GM12878 (cell line): ENCODE data around the gene VKORC1. TPM values are rescaled to one million over a fixed set of nuclear protein-coding genes. Genes with fewer than 3 reads are reported as not detected.

Experiments
- ATAC-seq: fragments of 200-7000 bp; cut with Tn5 transposase; 3 replicates; pipeline ENCODE4 v1.9.1; 2020; ENCODE audit warnings: mild to moderate bottlenecking, moderate library complexity
- BruUV-seq: library from RNA; stranded (reverse); fragments of 400-500 nt; replicated peaks from 2 replicates; lab custom pipeline; 2021; lab: Mats Ljungman, UMichigan
- CTCF ChIA-PET: fragments of 300-600 bp; sonication (Branson Sonifier 250); formaldehyde crosslinking; extraction: SDS; loops from one replicate; lab custom pipeline; 2021; ENCODE audit warnings: inconsistent platforms; lab: Yijun Ruan, JAX
- POLR2A ChIA-PET: fragments of 350-600 bp; formaldehyde crosslinking; extraction: SDS; loops from one replicate; lab custom pipeline; 2021; ENCODE audit warnings: inconsistent platforms; lab: Charles Lee
- RAD21 ChIA-PET: fragments of 300-600 bp; sonication (Branson Sonifier 250); formaldehyde crosslinking; loops from one replicate; lab custom pipeline; 2023; ENCODE audit warnings: antibody characterized with exemption; ENCODE audit not compliant: unreplicated experiment; lab: Charles Lee
- SMC1A ChIA-PET: fragments of 300-600 bp; sonication (Branson Sonifier 250); formaldehyde crosslinking; loops from one replicate; lab custom pipeline; 2023; ENCODE audit not compliant: unreplicated experiment, uncharacterized antibody; lab: Charles Lee
- DNase-seq: peaks from one replicate; pipeline ENCODE4 v3.0.0-alpha.2; 2011; ENCODE audit warnings: low read depth, low spot score
- FAIRE-seq: peaks from 3 replicates; lab custom pipeline; 2011; peaks lifted over from hg19 to GRCh38; lab: Jason Lieb, UNC
- H2AFZ ChIP-seq: 2 replicates; pipeline ENCODE4 v1.6.0; 2011; ENCODE audit warnings: low read depth, low read length, control low read depth; ENCODE audit not compliant: control insufficient read depth
- H3K27ac ChIP-seq: 2 replicates; pipeline ENCODE4 v1.5.1; 2011; ENCODE audit warnings: control low read depth; ENCODE audit not compliant: control insufficient read depth, insufficient read depth
- H3K27me3 ChIP-seq, 2 experiments: replicated peaks in 1 of 2; 2 replicates each; pipeline versions ENCODE4 v1.6.0 to v1.6.1; 2011; ENCODE audit warnings: low read length in 1 of 2; ENCODE audit not compliant: control insufficient read depth in 2 of 2, insufficient read depth in 2 of 2
- H3K36me3 ChIP-seq, 2 experiments: 2 replicates each; pipeline ENCODE4 v1.5.1; 2011; ENCODE audit warnings: low read length in 1 of 2; ENCODE audit not compliant: control insufficient read depth in 2 of 2, insufficient read depth in 2 of 2
- H3K4me1 ChIP-seq: 2 replicates; pipeline ENCODE4 v1.6.1; 2011; ENCODE audit warnings: mild to moderate bottlenecking, low read length, moderate library complexity, mixed read lengths; ENCODE audit not compliant: control insufficient read depth, insufficient read depth
- H3K4me2 ChIP-seq: 2 replicates; pipeline ENCODE4 v1.6.0; 2011; ENCODE audit warnings: control low read depth; ENCODE audit not compliant: control insufficient read depth, insufficient read depth
- H3K4me3 ChIP-seq: fragments of 200-600 bp; sonication (generic); 2 replicates; pipeline ENCODE4 v1.5.1; 2016
- H3K79me2 ChIP-seq: 2 replicates; pipeline ENCODE4 v1.6.0; 2011; ENCODE audit warnings: low read length; ENCODE audit not compliant: control insufficient read depth, insufficient read depth
- H3K9ac ChIP-seq: 2 replicates; pipeline ENCODE4 v1.8.0; 2011; ENCODE audit warnings: low read length, control low read depth, mixed read lengths; ENCODE audit not compliant: control insufficient read depth, insufficient read depth
- H3K9me3 ChIP-seq: replicated peaks from 3 replicates; pipeline ENCODE4 v1.5.1; 2011; ENCODE audit warnings: mild to moderate bottlenecking, low read length; ENCODE audit not compliant: control insufficient read depth, insufficient read depth
- H4K20me1 ChIP-seq: 2 replicates; pipeline ENCODE4 v1.6.0; 2011; ENCODE audit not compliant: control insufficient read depth, insufficient read depth
- CEBPB ChIP-seq, 2 experiments: fragments of 150-350 bp in 1 of 2; IDR thresholded peaks; 2 replicates each; pipeline ENCODE4 v1.6.1; 2012 to 2014; ENCODE audit warnings: low read depth in 2 of 2, low read length in 2 of 2, borderline replicate concordance in 1 of 2, inconsistent platforms in 1 of 2
- KAT2A ChIP-seq: conservative IDR thresholded peaks from 2 replicates; pipeline ENCODE4 v1.6.1; 2011; ENCODE audit warnings: low read depth, low read length; ENCODE audit not compliant: control insufficient read depth
- MEF2A ChIP-seq: IDR thresholded peaks from 2 replicates; pipeline ENCODE4 v1.6.1; 2011; ENCODE audit warnings: low read depth, mild to moderate bottlenecking, low read length, moderate library complexity; ENCODE audit not compliant: insufficient read depth
- NR2C2 ChIP-seq: IDR thresholded peaks from 2 replicates; pipeline ENCODE4 v1.6.1; 2011; ENCODE audit warnings: borderline replicate concordance, low read depth; ENCODE audit not compliant: control insufficient read depth, insufficient read length
- POLR2AphosphoS2 ChIP-seq: IDR thresholded peaks from 2 replicates; pipeline ENCODE4 v1.6.1; 2011; ENCODE audit warnings: low read depth, mild to moderate bottlenecking, low read length, improper control_type of control experiment, moderate library complexity
- RCOR1 ChIP-seq: conservative IDR thresholded peaks from 2 replicates; pipeline ENCODE4 v1.6.1; 2012; ENCODE audit warnings: low read depth, low read length, improper control_type of control experiment
- SMAD1 ChIP-seq: fragments of 450-650 bp; IDR thresholded peaks from 2 replicates; pipeline ENCODE4 v1.6.1; 2018; ENCODE audit warnings: mild to moderate bottlenecking, low read depth; ENCODE audit not compliant: partially characterized antibody
- WRNIP1 ChIP-seq: IDR thresholded peaks from 2 replicates; pipeline ENCODE4 v1.6.1; 2011; ENCODE audit warnings: low read depth, low read length, improper control_type of control experiment, borderline replicate concordance
- WGBS: methylation state at CpG from one replicate; pipeline ENCODE4 v1.1.6; 2016; ENCODE audit warnings: low lambda C conversion rate; ENCODE audit not compliant: insufficient replicate concordance, insufficient coverage; ENCODE audit errors: missing lambda C conversion rate; 5-methylcytosine and 5-hydroxymethylcytosine counted together
- in situ Hi-C: fragments of 300-500 bp; cut with MboI; formaldehyde crosslinking; loops from 9 replicates; pipeline ENCODE4 v1.14.3; 2018; ENCODE audit warnings: mixed read lengths
- intact Hi-C: fragments of 100-400 bp; cut with micrococcal nuclease; formaldehyde crosslinking; loops from one replicate; pipeline ENCODE4 v1.14.2; 2022; ENCODE audit not compliant: unreplicated experiment
- polyA plus RNA-seq, 11 experiments: library from polyadenylated mRNA; depleted of rRNA in 4 of 11; unstranded in 6 of 11; stranded (reverse) in 5 of 11; fragments of >200 nt; fragmentation: Nextera tagmentation in 4 of 11; fragmentation: Illumina TruSeq in 1 of 11; extraction: Ambion mirVana in 4 of 11; extraction: Trizol in 1 of 11; gene quantifications; 1 replicate in 1 of 11; 2 replicates in 10 of 11; pipeline versions ENCODE4 v1.2.1 to v1.2.3, GENCODE V29; 2011 to 2016; ENCODE audit warnings: inconsistent platforms in 2 of 11, missing spikeins in 2 of 11, low read depth in 1 of 11
- total RNA-seq, 4 experiments: library from RNA; depleted of rRNA in 3 of 4; stranded (reverse); fragments of >200 nt in 3 of 4; fragmentation: Illumina TruSeq in 1 of 4; extraction: Trizol in 1 of 4; gene quantifications; 2 replicates each; pipeline versions ENCODE4 v1.2.1 to v1.2.3, GENCODE V29; 2013 to 2021
- TF ChIP-seq, protein P1 (sequence below): IDR thresholded peaks from 2 replicates; pipeline ENCODE4 v1.6.1; 2011; ENCODE audit warnings: low read depth, low read length, improper control_type of control experiment, borderline replicate concordance
- TF ChIP-seq, protein P2 (sequence below): IDR thresholded peaks from 2 replicates; pipeline ENCODE4 v1.6.1; 2011; ENCODE audit warnings: mild to moderate bottlenecking, low read depth, low read length, moderate library complexity; ENCODE audit not compliant: insufficient replicate concordance

Gene VKORC1
- total and polyA plus RNA-seq, 10 of the 15 experiments (the other 5 are each of a cell fraction or from before 2014, with no cell fraction given): 19.8 to 140 (median 57.7) TPM

DNA sequence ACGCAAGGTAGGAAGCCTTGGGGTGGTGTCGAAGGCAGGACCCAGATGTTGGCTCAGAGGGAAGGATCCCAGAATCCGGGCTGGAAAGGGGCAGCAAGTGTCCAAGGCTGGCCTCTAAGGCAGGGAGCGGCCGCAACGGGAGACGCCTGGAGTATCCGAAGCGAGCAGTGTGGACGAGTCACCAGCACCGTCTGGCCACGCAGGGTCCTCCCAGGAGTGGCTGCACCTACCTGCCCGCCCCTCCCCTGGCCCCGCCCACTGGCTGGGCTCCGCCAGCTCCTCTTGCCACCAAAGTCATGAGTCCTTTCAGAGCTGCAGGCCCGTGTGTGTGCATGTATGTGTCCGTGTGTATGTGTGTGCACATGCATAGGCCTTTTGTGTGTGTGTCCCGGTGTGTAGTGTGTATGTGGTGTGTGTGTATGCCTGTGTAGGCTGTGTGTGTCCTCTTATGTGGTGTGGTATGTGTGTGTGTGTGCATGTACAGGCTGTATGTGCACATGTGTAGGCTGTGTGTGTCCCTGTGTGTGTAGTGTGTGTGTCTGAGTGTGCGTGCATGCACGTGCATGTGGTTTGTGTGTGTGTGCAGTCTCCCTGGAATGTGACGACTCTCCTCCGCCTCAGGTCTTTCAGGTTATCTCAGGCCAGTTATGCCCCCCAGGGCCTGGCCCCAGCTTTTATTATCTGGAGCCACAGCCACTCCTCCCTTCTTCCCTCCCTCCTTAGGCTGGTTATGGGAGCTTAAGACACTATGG lies 41.1 kb upstream of the VKORC1 start, which contains the start of gene PRSS8:
Gene PRSS8, minus strand, starts transcription at position 193 of the 752 bp plus-strand sequence. CDS start 229 bp downstream, outside the sequence.
- DNase-seq (no peak), FAIRE-seq (no peak), ATAC-seq (no peak)
- Histone ChIP-seq H3K4me2 (no peak within 1 kb of the TSS), H3K9me3 (no peaks in the 10 kb centered on the region), H3K9ac (no peak within 1 kb of the TSS), H4K20me1 (no peaks in the 10 kb centered on the region), H3K27me3 (no peaks in the 10 kb centered on the region), H3K4me3 (no peak within 1 kb of the TSS), H3K4me1 (no peaks in the 10 kb centered on the region), H3K27ac (no peak within 1 kb of the TSS), H3K36me3 (no peaks in the 10 kb centered on the region), H3K79me2 (no peaks in the 10 kb centered on the region), H2AFZ (no peak within 1 kb of the TSS)
- intact Hi-C loops: no loop called here
- RAD21 ChIA-PET: interaction anchor here (0.6 kb wide), 1 partner anchor 66 kb away, joined by 3 read pairs; no protein-coding TSS in a partner anchor
- 60% methylated on average over 22 of the region's 22 CpGs for WGBS
- in situ Hi-C loops: no loop called here
- POLR2A ChIA-PET: interaction anchor here (0.6 kb wide), 1 partner anchor 44 kb away, joined by 3 read pairs; the partner anchor contains the start of gene FUS
- TF ChIP-seq SMAD1: no peak
- TF ChIP-seq NR2C2: peak; percentile 37
- SMC1A ChIA-PET: interaction anchor here (1.0 kb wide), 2 partner anchors 15 to 90 kb away, joined by 3 read pairs; no protein-coding TSS in a partner anchor
- CTCF ChIA-PET: no interaction called here
- BruUV-seq: no TSS peak

DNA sequence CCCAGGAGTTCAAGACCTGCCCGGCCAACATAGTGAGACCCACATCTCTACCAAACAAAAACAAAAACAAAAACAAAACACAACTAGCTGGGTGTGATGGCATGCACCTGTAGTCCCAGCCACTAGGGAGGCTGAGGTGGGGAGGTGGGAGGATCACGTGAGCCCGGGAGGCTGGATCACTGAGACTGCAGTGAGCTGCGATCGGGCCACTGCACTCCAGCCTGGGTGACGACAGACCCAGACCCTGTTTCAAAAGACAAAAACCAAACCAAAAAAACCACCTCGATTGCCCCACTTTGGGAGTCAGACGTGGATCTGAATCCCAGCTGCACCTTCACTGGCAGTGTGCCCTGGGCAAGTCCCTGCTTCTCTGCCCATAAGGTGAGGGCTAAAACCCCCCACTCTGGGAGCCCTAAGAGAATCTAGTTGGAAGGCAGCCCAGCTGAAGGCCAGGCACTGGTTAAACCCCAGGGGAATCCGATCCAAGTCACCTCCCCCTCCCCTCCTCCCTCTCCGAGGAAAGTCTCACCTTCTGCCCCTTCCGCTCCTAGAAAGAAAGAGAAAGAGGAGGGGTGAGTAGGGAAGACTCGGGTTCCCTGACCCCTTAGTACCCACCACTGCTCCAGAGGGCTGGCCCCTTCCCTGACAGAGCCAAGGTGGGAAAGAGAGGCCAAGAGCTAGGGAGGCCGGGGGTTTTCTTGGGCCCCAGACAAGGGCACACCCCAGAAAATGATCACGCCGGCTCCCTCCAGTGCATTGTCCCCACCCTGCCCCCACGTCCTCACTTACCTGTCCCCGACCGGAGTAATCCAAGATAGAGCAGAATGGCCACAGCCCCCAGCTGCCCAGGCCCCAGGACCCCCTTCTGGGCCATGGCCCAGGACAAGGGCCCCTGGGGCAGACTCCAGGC lies 40.3 kb upstream of the VKORC1 start:
- ChIA-PET RAD21 (interaction anchor here (0.6 kb wide), 1 partner anchor 65 kb away, joined by 3 read pairs; no protein-coding TSS in a partner anchor), CTCF (no interaction called here), SMC1A (interaction anchor here (1.0 kb wide), 1 partner anchor 89 kb away, joined by 3 read pairs; no protein-coding TSS in a partner anchor), POLR2A (no interaction called here)
- BruUV-seq: no TSS peak
- Histone ChIP-seq H3K27ac (no peak overlapping the region), H3K4me2 (no peak overlapping the region), H4K20me1 (no peaks in the 10 kb centered on the region), H3K27me3 (no peaks in the 10 kb centered on the region), H3K79me2 (no peaks in the 10 kb centered on the region), H3K4me1 (no peaks in the 10 kb centered on the region), H3K9ac (no peak overlapping the region), H3K9me3 (no peaks in the 10 kb centered on the region), H3K4me3 (no peak overlapping the region), H3K36me3 (no peaks in the 10 kb centered on the region; a peak in 1 of 4 replicates), H2AFZ (no peak overlapping the region)
- ATAC-seq (peak; percentile 42; the same call in 2 of the 3 replicates), FAIRE-seq (no peak), DNase-seq (no peak)
- intact Hi-C loops: no loop called here
- WGBS: 52% methylated on average over 18 of the region's 18 CpGs
- in situ Hi-C loops: no loop called here
- TF ChIP-seq RCOR1: no peak
- TF ChIP-seq MEF2A: no peak
- no peak for TF ChIP-seq KAT2A
- no peak for TF ChIP-seq CEBPB (IDR thresholded peaks at IDR 0.05; ENCODE audit: borderline replicate concordance in 1 of 2, low read depth in 2 of 2, low read length in 2 of 2)
- no peak for TF ChIP-seq WRNIP1
- TF ChIP-seq, protein P1, sequence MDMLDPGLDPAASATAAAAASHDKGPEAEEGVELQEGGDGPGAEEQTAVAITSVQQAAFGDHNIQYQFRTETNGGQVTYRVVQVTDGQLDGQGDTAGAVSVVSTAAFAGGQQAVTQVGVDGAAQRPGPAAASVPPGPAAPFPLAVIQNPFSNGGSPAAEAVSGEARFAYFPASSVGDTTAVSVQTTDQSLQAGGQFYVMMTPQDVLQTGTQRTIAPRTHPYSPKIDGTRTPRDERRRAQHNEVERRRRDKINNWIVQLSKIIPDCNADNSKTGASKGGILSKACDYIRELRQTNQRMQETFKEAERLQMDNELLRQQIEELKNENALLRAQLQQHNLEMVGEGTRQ: no peak
- no peak for TF ChIP-seq POLR2AphosphoS2
- TF ChIP-seq, protein P2, sequence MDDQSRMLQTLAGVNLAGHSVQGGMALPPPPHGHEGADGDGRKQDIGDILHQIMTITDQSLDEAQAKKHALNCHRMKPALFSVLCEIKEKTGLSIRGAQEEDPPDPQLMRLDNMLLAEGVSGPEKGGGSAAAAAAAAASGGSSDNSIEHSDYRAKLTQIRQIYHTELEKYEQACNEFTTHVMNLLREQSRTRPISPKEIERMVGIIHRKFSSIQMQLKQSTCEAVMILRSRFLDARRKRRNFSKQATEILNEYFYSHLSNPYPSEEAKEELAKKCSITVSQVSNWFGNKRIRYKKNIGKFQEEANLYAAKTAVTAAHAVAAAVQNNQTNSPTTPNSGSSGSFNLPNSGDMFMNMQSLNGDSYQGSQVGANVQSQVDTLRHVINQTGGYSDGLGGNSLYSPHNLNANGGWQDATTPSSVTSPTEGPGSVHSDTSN: no peak
